ENCODE results near the gene FEZF2. TPM values are rescaled to one million over a fixed set of nuclear protein-coding genes. Genes with fewer than 3 reads are reported as not detected.

FEZF2 gene
- total RNA-seq, 1 donor from 2014 or later = not detected

GRCh38 chr3:62343755-62344154 lies 29.6 kb downstream of the FEZF2 start:
- no peak for DNase-seq (ENCODE audit: low spot score in 2 of 2)
- Histone ChIP-seq H3K9me3 (no peaks in the 10 kb centered on the region), H3K4me1 (no peaks in the 10 kb centered on the region), H3K27ac (no peak overlapping the region), H3K27me3 (no peaks in the 10 kb centered on the region), H3K36me3 (no peaks in the 10 kb centered on the region), H3K4me3 (no peak overlapping the region)
- TF ChIP-seq CTCF (IDR thresholded peaks at IDR 0.05) = no peak
- intact Hi-C loops (cut with DNase I) = no loop called here

GRCh38 chr3:62335196-62335595 lies 38.2 kb downstream of the FEZF2 start:
- Histone ChIP-seq H3K27me3 (no peaks in the 10 kb centered on the region), H3K27ac (no peak overlapping the region), H3K4me3 (no peak overlapping the region), H3K36me3 (no peaks in the 10 kb centered on the region), H3K4me1 (no peaks in the 10 kb centered on the region), H3K9me3 (no peaks in the 10 kb centered on the region)
- no peak for DNase-seq (ENCODE audit: low spot score in 2 of 2)
- TF ChIP-seq CTCF (IDR thresholded peaks at IDR 0.05) = no peak
- intact Hi-C loops (cut with DNase I) = no loop called here

- no peak overlapping the region for H3K4me3 ChIP-seq
- no peaks in the 10 kb centered on the region for H3K36me3 ChIP-seq
- TF ChIP-seq CTCF (IDR thresholded peaks at IDR 0.05) = peak in 2 of 3 experiments; percentile 43 to 51
- DNase-seq (ENCODE audit: low spot score in 2 of 2) = no peak
- intact Hi-C loops (cut with DNase I) = loop anchor here (2.0 kb wide), 1 partner anchor 226 kb away; no protein-coding TSS in a partner anchor
- H3K4me1 ChIP-seq = no peaks in the 10 kb centered on the region
- H3K9me3 ChIP-seq = no peaks in the 10 kb centered on the region
- H3K27ac ChIP-seq = no peak overlapping the region
- no peaks in the 10 kb centered on the region for H3K27me3 ChIP-seq
These were observed 40.5 kb downstream of the FEZF2 start for GRCh38 chr3:62332835-62333244.

GRCh38 chr3:62332017-62332416 lies 41.3 kb downstream of the FEZF2 start:
- DNase-seq (ENCODE audit: low spot score in 2 of 2) = no peak
- Histone ChIP-seq H3K9me3 (no peaks in the 10 kb centered on the region), H3K27ac (no peak overlapping the region), H3K4me1 (no peaks in the 10 kb centered on the region), H3K4me3 (no peak overlapping the region), H3K27me3 (no peaks in the 10 kb centered on the region), H3K36me3 (no peaks in the 10 kb centered on the region)
- TF ChIP-seq CTCF (IDR thresholded peaks at IDR 0.05) = no peak
- intact Hi-C loops (cut with DNase I) = loop anchor here (2.0 kb wide), 1 partner anchor 227 kb away; no protein-coding TSS in a partner anchor

GRCh38 chr3:62329971-62330370 lies 43.4 kb downstream of the FEZF2 start:
- H3K4me1 ChIP-seq = no peaks in the 10 kb centered on the region
- DNase-seq (ENCODE audit: low spot score in 2 of 2) = no peak
- H3K27ac ChIP-seq = no peak overlapping the region
- H3K4me3 ChIP-seq = no peak overlapping the region
- intact Hi-C loops (cut with DNase I) = no loop called here
- TF ChIP-seq CTCF (IDR thresholded peaks at IDR 0.05) = no peak
- H3K36me3 ChIP-seq = no peaks in the 10 kb centered on the region
- no peaks in the 10 kb centered on the region for H3K9me3 ChIP-seq
- no peaks in the 10 kb centered on the region for H3K27me3 ChIP-seq

- Histone ChIP-seq H3K27me3 (no peaks in the 10 kb centered on the region), H3K36me3 (peaks cover 3 to 14% of the 10 kb centered on the region in 2 donors), H3K27ac (no peak overlapping the region), H3K4me3 (no peak overlapping the region), H3K9me3 (no peaks in the 10 kb centered on the region), H3K4me1 (no peaks in the 10 kb centered on the region)
- TF ChIP-seq CTCF (IDR thresholded peaks at IDR 0.05) = no peak
- DNase-seq (ENCODE audit: low spot score in 2 of 2) = no peak
- intact Hi-C loops (cut with DNase I) = no loop called here
These were observed 47.5 kb downstream of the FEZF2 start for GRCh38 chr3:62325896-62326295.
